Effector CD8-positive, alpha-beta T cell (primary cell): Measurements from ENCODE around the gene CD180.

Experiments used
- DNase-seq: peaks from one replicate; lab custom pipeline; 2025; lab: John Stamatoyannopoulos, UW

Gene CD180

DNA sequence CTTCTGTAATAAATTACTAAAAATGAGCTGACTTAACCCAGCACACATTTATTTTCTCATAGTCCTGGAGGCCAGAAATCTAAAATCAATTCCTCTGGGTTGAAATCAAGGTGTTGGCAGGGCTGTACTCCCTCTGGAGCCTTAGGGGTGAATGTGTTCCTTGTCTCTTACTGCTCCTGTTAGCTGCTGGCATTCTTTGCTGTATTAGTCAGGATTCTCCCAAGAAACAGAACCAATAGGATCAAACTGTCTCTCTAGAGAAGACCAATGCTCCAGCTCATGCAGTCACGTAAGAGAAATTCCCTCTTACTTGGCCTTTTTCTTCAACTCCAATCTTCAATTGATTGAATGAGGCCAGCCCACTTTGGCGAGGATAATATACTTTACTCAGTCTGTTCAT lies 15.3 kb upstream of the CD180 start:
- DNase-seq: no peak

DNA sequence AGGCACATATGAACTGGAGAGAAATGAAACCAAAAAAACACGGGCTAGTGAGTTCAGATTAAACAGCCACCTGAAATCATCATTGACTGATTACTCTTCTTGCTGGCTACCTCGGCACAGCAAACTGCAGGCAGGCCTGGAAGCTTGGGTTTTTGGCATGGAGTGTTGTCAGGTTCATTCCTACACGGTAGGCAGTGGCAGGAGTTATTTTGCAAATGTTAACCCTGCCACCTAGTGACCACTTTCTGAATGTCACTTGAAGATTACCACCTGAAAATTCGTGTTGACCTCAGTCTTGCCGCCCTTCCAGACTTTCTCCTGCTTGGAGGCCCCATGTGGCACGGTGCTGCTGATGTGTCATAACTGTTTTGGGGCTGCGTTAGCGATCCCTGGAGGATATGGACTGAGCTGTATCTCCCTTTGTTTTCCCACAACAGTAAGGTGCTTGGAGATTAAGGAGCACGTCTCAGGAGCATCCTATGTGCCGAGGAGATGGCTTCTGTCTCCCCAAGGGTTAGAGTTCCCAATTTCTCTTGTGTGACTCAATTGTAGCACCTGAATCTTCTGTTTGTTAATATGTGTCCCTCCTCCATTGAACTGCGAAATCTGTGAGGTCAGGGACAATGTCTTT lies 12.7 kb upstream of the CD180 start:
- DNase-seq: peak; percentile 26

DNA sequence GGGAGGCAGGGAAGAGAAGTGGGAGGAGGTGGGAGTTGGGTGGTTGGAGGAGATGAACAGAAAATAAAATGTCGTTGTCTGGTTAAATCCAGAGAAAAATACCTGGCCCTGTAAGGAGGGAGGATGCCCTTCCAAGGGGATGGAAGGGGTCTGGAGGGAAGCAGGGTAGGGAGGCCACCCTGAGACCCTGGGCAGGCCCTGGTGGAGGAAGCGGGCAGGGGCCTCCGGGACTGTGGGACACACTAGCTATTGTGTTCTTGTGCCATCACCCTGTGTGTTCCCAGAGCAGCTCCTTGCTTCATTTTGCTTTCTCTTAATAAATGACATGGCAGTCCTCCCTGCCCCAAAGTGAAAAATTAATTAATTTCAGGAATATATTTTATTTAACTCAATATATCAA lies 11.8 kb upstream of the CD180 start:
- no peak for DNase-seq

DNA sequence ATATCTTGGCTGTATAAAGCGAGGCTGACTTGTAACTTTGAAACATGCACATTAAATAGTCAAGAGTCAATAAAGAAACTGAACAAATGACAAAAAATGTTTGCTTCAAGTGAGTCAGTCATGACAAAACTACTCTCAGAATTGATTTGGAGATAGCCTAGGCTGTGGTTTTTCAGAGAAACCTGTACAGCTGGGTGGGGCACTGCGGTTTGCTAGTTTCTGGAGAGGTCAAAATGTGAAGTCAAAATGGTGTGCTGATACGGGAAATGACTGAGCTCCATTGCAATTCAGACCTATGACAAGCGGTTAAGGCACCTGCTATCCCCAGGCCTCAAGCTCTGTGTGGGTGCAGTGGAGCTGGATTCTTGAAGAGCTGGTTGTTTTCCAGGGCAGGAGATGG lies 10.3 kb upstream of the CD180 start:
- DNase-seq: peak; percentile 40

DNA sequence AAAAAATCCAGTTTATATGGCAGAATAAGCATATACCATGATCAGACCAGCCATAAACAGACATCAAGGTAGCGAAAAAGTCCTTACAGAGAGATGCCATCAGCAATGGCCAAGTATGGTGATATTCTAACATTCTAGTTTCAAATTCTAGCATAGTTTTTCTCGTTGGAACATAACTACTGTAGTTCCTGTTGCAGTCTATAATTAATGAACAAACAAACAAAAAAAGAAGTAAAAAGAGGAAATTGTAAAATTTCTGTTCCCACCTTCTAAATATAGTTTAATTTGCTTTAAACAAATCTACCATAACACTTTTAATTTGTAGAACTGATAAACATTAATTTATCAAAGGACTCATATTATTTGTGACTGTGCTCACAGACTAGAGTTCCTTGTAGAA lies 9.9 kb upstream of the CD180 start:
- DNase-seq: no peak

DNA sequence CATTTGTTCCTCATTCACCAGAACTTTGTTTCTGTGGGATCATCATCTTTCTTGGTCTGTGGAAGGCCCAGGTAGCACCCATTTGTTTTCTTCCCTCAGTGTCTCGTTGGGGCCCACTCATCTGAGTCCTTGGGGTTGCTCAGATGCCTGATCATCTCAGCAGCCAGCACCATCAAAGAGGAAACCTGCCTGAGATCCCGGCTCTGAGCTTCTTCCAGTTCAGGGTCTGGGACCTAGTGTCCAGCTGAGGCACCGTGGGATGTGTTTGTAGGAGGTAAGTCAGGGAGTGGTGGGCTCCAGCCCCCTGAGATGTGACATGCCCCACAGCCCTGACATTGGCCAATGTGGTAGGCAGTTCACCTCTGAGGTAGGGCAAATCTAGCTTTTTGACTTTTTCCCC lies 9.4 kb upstream of the CD180 start:
- DNase-seq: no peak

DNA sequence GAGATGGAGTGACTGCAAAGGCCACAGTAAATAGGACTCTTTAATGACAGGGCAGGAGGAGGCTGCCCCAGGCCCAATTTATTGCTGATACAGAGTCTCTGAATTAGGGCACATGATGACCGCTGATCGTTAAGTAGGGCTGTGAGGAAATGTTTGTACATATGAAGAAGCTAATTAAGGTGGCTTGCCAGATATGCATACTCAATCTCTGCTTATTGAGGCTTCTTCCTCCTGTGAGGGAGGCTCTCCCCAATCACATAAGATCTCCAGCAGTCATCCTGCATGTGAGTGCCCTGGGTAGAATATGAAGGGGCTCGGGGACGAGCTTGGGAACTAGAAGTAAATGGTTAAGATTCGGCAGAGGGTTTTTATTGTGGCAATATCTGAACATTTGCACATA lies 8.2 kb upstream of the CD180 start:
- no peak for DNase-seq

DNA sequence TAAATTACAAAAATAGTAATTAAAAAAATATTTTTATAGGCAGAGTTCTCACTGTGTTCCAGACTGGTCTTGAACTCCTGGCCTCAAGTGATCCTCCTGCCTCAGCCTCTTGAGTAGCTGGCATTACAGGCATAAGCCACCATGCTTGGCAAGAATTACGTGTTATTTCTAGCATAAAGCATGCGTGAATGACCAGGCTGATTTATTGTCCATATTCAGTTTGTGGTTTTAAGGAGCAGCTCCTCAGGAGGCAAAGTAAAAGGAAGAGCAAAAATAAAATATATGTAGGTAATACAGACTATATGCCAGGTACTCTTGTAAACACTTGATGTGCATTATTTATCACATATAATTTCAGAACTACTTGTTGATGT lies 7.1 kb upstream of the CD180 start:
- no peak for DNase-seq

DNA sequence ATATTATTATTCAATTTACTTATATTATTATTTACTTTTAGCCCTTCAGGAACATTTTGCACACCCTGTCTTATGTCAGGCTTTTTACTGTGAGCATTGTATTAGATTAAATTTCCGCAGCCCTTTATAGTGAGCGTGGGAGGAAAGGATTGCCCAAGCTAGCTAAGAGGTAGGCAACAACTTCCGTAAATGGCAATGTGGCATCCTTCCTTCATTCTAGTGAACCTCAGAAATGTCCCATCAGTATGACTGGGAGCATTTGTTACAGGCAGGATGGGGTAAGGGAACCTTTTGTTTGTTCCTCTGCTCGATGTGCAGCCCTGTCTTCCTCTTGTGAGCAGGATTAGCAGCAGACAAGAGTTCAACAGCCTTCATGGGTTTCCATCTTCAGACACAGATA lies 6.2 kb upstream of the CD180 start:
- no peak for DNase-seq

DNA sequence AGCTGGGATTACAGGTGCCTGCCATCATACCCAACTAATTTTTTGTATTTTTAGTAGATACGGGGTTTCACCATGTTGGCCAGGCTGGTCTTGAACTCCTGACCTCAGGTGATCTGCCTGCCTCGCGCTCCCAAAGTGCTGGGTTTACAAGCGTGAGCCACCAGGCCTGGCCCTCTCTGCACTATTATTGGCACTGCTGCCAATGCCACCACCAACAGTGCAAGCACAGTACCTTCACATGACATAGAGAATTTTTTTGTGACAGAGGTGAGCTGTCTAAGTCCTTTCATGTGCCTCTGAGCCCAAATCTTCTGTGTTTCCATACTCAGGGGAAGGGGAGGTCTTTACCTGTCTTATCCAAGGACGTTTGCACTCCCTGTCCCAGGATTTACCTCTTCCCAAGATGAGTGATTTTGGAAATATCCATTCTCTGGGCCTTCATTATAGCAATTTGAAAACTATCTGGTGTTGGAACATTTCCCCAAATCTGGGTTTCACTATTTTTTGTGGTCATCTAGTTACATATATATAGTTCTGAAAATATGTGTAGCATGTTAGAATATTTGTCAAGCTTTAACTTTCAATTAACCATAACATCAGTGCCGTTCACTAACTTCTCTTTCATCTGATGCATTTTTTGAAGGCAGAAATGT lies 5.4 kb upstream of the CD180 start:
- DNase-seq: no peak

DNA sequence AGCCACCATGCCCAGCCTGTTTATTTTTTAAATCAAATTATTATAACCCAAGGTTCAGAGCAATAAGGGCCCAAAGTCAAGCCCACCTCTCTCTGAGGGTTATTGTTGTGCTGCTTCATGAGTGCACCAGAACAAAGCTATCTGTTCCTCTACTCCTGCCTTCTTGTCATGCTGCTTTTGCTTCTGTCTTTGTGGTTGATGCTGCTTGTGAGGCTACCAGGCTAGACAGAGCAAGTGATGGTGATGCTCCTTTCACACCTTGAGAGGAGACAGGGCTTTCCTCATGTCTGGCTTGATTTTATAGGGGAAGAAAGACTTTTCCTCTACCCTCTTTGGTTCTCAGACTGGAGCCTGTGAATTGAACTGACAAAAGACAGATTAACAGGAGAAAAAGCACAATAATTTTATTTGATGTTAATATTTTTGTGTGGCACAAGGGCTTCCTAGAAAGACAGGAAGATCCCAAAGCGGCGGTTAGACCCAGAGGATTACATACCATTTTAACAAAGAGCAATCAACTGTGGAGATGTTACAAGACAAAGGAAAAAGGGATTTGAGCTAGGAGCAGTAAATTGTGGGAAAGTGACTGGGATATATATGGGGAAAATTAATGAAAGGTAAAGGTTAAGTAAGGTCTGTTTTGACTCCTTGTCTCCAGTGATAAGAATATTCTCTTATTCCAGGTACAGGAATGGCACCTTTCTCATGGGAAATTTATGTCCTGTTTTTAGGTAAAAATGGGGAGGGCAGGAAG lies 4.4 kb upstream of the CD180 start:
- no peak for DNase-seq

DNA sequence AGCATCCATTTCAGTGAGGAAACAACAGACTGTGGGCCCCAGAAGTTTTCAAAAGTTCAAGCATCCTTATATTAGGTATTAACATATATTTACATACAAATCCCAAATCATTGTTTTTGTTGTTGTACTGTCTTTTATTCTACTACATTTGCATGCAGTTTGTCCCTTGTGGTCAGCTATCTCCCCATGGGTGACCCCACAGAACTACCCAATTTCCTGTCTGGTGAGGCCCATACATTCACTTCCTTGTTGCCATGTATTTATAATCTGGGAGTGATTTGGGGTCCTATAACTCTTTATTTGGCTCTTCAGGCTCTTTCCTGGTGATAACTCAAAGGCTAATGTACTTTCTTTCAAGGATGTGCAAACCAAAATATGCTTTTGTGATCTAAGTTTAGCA lies 3.3 kb upstream of the CD180 start:
- DNase-seq: no peak

DNA sequence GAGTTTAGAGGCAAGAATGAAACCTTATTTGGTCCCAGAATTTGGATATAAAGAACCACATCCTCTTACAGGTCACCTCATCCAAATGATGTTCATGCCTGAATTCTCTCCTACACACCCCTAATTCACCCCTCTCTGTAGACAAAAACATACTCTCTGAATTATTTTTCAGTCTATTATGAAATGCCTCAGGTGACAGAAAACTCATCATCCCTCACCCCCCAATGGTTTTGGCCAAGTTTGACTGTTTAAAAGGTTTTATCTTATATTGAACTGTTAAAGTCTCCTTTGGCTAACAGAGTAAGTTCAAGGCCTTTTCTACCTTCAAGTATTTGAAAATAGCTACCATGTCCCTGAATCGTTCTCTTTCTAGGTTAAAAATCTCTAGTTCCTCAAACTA lies 2.3 kb upstream of the CD180 start:
- no peak for DNase-seq

DNA sequence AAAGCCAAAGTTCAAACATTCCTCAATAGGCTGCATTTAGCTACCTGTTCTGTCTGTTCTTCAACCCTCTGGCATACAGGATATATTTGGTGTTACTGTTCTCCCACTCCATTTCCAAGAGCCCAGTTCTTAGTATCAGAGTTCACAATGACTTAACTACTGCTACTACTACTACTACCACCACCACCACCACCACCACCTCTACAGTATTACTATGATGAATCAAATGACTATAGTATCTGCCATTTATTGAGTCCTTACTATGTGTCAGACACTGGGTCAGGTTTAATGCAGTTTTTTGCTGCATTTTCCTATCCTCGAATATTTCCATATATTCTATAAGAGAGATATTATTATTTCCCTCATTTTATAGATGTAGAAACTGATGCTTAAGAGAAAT lies 937 bp upstream of the CD180 start:
- DNase-seq: no peak

DNA sequence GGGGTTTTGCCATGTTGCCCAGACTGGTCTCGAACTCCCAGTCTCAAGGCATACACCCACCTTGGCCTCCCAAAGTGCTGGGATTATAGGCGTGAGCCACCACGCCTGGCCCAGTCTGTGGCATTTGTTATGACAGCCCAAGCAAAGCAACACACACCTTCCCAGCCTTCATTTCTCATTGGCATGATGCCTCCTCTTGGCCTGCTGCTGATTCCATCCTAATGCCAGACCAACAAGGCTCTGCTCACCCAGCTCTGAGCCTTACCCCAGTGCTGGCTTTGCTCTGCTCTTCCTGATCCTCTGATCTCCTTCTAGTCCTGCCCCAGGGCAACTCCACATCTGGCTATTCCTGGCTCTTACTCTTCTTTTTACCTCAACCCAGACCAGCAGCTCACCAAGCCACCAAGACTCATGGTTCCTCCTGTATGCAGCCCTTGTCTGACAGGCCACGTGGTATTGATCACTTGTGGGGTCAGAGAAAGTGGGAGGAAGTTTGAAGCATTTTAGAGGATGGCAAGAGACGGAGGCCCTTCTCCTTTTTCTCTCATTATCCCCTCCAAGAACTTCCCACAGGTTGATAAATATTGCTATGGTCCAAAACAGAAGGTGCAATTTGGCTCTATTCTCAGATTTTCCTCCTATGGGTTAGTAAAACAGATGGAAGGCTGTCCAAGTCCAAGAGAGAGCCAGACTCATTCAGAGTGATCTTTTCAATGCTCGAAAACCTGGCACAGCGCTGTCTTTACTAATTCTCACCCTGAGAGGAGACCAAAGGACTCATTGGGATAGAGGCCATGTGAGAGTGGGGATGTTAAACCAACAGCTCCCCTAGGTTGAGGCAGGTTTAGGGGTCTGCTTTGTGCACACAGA lies 958 bp downstream of the CD180 start:
- no peak for DNase-seq

DNA sequence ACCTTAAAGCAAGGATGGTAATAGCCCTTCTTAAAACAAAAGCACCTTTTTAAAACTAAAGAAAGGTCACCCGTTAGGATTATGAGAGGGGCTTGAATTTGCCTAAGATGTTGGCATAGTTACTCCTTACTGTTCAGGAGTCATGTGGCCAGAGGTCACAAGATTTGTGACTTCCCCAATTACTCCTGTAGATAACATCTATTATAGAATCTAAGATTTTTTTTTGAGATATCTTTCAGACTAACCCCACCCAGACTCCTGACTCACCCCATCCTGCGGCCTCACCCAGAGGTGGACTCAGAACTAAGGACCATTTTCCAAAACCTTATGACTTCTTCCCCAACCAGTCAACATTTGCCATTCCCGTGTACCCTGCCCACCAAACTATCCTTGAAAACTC lies 2.4 kb downstream of the CD180 start:
- DNase-seq: no peak

DNA sequence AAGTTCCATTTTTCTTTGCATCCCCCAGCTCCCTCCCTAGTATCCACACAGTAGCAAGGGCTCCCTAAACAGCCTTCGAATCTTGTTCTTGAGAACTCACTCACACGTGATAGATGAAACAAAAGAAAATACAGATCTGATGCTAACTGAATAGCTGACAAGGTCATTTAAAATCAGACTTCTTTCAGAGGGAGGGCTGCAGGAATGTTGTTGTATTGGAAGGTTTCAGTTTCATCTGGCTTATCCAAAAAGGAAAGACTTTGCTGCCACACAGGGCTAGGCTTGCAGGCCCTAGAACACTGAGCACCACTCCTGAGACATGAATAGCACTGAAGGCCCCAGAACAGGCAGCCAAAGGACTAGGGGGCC lies 3.2 kb downstream of the CD180 start:
- no peak for DNase-seq

DNA sequence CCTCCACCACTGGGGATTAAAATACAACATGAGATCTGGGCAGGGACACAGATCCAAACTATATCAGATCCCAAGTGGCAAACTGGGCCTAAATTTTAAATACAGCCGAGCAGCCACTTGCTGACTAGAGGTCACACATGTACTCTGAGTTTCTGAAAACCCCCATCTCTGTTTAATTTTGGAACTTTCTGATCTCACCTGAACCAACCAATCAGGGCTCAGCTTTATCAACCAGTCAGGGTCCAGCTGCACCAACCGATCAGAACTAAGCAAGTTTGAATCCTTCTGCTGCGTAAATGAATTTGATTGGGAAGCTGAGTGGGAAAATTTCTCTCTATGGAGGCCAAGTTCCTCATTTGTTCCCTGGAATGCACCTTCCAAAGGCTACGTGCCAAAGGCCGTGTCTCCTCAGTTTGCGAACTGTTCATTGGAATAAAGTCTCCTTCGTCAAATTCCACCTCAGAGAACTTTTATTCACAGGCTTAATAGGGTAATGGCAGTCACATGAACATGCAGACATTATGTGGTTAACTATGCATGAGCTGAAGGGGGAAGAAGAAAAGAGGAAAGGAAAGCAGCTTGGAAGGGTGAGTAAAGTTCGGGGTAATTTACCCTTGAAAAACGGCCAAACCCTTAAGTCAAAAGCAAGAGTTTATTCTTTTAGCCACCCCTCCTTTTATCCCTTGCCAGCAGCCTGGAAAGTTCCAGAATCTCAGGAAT lies 3.7 kb downstream of the CD180 start:
- DNase-seq: no peak

DNA sequence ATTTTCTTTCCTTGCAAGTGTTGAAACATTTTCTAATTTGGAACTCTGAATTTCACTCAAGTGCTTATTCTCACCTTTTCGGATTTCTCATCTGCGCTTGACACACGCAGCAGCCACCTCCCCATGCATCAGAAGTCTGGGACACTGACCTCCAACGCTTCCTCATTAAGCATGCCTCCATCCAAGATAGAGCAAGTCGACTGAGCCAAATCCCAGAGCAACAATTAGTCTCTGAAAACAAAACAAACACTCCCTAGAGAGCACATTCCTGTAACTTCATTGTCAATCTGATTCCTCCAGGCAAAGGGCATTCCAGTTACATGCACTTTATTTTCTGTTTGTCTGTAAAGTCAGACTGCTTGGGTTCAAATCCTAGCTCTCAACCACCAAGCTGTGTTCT lies 5.7 kb downstream of the CD180 start:
- DNase-seq: no peak

DNA sequence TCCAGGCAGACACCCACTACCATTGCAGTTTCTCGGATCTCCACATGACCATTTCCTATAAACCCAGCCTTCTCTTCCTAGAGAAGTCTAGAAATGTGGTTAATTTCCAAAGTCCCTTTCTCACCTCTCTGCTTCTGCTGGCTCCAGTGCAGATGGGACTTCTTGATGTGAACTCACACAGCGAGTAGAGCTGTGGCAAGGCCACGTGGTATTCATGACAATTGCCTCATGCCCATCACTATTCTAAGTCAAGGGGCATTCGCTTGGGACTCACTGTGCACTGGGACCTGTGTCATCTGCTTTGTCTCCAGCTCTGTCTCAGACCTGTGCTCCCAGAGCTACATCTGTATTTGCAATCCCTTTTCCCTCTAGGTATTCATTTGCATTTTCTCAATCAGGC lies 6.2 kb downstream of the CD180 start:
- no peak for DNase-seq

DNA sequence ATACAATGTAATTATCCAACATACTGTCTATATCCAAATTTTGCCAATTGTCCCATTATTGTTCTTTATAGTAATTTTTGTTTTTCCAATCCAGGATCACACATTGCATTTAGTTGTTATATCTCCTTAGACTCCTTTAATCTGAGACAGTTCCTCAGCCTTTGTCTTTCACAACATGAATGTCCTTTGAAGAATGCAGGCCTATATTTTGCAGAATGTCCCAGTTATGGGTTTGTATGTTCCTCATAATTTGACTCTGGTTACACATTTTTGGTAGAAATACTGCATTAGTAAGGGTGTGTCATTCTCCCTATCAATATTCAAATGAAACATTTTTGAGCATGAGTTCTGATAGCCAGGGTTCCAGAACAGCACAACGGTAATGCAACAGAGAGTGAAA lies 6.7 kb downstream of the CD180 start:
- DNase-seq: no peak

DNA sequence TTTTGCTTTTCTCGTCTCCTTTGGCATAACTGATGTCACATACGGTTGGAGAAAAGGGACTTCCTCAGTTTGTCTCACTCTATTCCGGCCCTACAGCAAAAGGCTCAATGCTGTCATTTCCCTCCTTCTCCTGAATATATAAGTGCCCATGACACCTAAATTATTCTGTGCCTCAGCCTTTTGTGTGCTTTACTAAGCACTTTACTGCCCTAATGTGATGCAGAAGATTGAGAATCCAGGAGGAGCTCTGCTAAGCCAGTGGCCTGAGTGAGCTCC lies 7.6 kb downstream of the CD180 start:
- DNase-seq: no peak
